GM12864 (cell line): ENCODE measurements around the gene ADAM23.
A peak's percentile ranks its signal among the peaks of the same experiment; 100 is the strongest.

Source experiments
- DNase-seq: peaks from one replicate; pipeline ENCODE4 v3.0.0-alpha.2; 2011; ENCODE audit warnings: low read depth
- H3K4me3 ChIP-seq: 2 replicates; pipeline ENCODE4 v1.5.1; 2011; ENCODE audit warnings: mild to moderate bottlenecking, low read depth, low read length, control low read depth
- TF ChIP-seq, protein P1 (sequence below): IDR thresholded peaks from 2 replicates; pipeline ENCODE4 v1.5.1; 2011; ENCODE audit warnings: low read depth, mild to moderate bottlenecking, moderate library complexity, low read length, control low read depth, inconsistent platforms; ENCODE audit errors: missing control alignments

ADAM23 gene

DNA sequence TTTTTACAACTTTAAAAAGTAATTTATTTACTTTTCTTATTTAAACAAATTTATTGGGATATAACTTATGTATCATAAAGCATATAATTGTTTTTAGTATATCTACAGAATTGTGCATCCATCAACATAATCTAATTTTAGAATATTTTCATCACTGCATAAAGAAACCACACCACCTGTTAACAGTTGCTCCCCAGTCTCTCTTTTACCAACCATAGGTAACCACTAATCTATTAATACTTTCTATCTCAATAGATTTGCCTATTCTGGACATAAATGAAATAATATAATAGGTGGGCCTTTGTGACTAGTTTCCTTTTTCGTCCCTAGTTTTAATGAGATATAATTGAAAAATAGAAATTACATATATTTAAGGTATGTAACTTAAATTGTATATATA is 90.6 kb downstream of the ADAM23 start:
- H3K4me3 ChIP-seq, result no peak overlapping the region
- TF ChIP-seq, protein P1, sequence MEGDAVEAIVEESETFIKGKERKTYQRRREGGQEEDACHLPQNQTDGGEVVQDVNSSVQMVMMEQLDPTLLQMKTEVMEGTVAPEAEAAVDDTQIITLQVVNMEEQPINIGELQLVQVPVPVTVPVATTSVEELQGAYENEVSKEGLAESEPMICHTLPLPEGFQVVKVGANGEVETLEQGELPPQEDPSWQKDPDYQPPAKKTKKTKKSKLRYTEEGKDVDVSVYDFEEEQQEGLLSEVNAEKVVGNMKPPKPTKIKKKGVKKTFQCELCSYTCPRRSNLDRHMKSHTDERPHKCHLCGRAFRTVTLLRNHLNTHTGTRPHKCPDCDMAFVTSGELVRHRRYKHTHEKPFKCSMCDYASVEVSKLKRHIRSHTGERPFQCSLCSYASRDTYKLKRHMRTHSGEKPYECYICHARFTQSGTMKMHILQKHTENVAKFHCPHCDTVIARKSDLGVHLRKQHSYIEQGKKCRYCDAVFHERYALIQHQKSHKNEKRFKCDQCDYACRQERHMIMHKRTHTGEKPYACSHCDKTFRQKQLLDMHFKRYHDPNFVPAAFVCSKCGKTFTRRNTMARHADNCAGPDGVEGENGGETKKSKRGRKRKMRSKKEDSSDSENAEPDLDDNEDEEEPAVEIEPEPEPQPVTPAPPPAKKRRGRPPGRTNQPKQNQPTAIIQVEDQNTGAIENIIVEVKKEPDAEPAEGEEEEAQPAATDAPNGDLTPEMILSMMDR, result no peak
- no peak for DNase-seq

DNA sequence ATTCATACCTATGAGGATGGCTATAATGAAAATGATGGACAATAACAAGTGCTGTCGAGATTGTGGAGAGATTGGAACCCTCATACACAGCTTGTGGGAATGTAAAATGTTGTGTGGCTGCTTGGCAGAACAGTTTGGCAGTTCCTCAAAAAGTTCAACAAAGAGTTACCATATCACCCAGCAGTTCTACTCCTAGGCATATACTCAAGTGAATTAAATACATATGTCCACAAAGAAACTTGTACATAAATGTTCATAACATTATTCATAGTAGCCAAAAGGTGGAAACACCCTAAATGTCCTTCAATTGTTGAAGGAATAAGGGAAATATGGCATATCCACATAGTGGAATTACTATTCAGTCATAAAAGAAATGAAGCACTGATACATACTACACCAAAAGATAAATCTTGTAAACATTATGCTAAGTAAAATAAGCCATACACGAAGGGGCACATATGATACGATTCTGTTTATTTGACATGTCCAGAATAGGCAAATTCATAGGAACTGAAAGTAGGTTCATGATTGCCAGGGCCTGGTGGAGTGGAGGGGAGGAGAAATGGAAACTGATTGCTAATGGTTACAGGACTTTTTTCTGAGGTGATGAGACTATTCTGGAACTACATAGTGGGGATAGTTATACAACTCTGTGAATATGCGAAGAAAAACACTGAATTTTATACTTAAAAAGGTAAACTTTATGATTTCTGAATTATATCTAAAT is 92.1 kb downstream of the ADAM23 start:
- DNase-seq, result no peak
- TF ChIP-seq, protein P1, result no peak
- no peak overlapping the region for H3K4me3 ChIP-seq

DNA sequence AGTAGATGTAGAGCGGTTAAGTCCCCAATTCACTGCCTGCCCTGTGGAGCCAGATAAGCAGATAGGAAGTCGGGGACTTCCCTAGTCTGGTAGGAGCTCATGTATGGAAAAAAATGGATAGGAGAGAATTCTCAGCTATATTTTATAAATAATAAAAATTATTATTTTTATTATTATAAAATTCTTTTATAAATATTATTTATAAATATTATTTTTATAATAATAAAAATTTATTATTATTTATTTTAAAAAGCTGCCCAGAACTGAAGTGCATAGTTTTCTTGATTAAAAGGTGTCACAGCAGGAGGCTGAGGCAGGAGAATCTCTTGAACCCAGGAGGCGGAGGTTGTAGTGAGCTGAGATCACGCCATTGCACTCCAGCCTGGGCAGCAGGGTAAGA is 97.4 kb downstream of the ADAM23 start:
- DNase-seq, result no peak
- TF ChIP-seq, protein P1, result no peak
- H3K4me3 ChIP-seq, result no peak overlapping the region

DNA sequence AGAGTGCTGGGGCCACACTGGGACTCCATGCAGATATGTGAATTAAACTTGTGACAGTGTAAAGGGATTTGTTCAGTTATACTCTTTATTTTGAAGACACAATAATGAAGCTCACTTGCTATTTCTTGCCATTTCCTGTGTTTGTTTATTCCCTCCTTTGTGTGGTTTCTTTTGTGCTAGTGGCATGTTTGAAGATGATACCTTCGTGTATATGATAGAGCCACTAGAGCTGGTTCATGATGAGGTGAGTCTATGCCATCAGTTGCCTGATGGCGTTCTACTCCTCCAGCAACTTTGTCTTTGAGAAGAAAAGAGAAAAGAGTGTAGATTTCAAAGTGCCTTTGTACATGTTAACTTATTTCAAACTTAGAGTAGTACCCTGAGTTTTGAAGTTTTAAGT is 99.7 kb downstream of the ADAM23 start:
- TF ChIP-seq, protein P1, result no peak
- no peak for DNase-seq
- no peak overlapping the region for H3K4me3 ChIP-seq

DNA sequence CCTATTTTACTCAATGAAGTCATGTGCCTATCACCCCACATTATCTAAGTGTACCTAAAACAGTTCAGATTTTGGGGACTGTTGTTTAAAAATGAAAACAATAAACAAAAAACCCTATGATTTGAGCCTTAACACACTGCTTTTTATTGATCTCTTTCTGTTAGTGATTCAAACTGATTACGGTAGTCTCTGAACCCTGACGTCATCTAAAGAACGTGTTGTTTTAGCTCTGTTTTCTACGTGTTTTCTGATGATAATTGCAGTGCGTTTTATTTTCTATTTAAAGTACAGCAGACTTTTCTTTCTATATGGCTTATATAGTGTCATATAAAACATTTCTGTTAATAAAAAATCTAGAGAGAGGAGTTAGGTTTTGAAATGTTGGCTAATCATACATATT is 105.1 kb downstream of the ADAM23 start:
- TF ChIP-seq, protein P1, result no peak
- H3K4me3 ChIP-seq, result no peak overlapping the region
- DNase-seq, result no peak

DNA sequence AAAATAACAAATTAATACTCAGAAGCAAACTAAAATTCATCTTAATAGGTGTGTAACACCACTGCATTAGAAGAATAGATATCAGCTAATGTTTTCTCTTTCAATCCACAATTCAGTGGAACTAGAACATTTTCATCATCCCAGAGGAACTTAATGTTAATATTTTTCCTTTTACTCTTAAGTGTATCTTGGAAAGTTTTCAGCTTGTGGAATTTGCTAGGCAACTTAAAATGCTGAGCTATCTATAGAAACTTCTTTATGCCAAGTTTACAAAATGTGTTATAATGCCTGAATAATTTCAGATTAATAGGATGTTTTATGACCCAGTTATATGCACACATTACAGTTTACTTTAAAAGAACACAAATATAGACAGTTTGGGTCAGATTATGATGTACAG is 112.4 kb downstream of the ADAM23 start:
- TF ChIP-seq, protein P1, result no peak

DNA sequence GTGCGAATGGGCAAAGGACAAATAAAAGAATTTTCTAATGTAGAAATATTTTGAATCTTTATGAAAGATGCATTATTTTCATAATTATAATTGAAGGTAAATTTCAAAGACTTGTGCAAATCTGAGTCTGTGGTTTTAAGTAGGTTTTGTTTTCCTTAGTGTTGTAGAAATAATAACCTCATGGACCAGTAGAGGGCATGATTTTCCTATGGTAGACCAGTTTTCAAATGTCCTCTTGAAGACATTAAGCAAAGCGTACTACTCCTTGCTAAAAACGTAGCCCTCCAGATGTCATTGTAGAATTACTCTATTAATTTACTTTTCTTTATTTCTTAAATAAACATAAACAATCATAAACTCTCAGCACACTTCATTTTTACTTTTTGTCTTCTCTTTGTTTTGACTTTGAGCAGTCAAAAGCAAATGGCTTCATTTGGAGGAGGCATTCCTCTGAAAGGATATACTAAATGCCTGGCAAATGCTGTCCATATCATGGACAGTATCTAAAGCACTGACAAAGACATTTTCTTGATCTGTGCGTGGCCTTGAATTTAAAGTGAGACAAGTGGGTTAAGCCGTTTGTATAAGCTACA is 113.1 kb downstream of the ADAM23 start:
- DNase-seq, result peak; percentile 21

More for the DNA sequence above, 112.4 kb downstream of the ADAM23 start:
- no peak for DNase-seq
- no peak overlapping the region for H3K4me3 ChIP-seq

More for the DNA sequence above, 113.1 kb downstream of the ADAM23 start:
- no peak overlapping the region for H3K4me3 ChIP-seq
- TF ChIP-seq, protein P1, result peak; percentile 45
